ENCODE results near the gene GSTA4. TPM values are rescaled to one million over a fixed set of nuclear protein-coding genes. Genes with fewer than 3 reads are reported as not detected.

Gene GSTA4
- total RNA-seq, 1 experiment from 2014 or later, result 5.3 TPM

DNA sequence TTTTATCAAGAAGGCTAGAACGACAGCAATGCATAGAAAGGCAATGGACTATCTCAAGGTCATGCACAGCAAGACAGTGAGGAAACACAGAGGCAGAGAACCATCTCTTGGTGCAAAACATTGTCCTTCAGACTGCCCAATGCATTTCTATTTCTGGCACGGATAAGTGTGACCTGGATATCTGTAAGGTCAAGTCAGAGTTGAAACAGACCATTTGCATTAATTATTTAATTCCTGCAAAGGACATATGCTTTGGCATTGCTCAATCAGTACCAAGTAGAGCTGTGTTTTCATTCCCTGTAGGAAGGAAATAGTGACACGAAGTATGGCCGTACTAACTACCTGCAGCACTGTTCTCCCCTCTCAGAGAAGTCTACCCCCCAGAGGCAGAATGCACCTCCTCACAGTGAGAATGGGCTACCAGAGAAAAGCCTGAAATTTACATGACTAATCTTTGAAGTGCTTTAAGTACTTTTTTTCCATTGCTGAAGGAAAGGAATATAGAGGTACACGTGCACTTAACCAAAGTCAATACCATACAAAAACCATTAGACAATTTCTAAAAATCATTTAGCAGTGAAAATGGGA, 32.1 kb upstream of the GSTA4 start:
- CTCF ChIA-PET, result no interaction called here
- TF ChIP-seq, protein P1, sequence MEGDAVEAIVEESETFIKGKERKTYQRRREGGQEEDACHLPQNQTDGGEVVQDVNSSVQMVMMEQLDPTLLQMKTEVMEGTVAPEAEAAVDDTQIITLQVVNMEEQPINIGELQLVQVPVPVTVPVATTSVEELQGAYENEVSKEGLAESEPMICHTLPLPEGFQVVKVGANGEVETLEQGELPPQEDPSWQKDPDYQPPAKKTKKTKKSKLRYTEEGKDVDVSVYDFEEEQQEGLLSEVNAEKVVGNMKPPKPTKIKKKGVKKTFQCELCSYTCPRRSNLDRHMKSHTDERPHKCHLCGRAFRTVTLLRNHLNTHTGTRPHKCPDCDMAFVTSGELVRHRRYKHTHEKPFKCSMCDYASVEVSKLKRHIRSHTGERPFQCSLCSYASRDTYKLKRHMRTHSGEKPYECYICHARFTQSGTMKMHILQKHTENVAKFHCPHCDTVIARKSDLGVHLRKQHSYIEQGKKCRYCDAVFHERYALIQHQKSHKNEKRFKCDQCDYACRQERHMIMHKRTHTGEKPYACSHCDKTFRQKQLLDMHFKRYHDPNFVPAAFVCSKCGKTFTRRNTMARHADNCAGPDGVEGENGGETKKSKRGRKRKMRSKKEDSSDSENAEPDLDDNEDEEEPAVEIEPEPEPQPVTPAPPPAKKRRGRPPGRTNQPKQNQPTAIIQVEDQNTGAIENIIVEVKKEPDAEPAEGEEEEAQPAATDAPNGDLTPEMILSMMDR (IDR thresholded peaks at IDR 0.05; ENCODE audit: unreplicated experiment), result no peak
- Mint-ChIP-seq H3K4me3 (ENCODE audit: unreplicated experiment) (no peak overlapping the region), H3K27ac (ENCODE audit: low read depth, unreplicated experiment) (no peak overlapping the region), H3K36me3 (ENCODE audit: insufficient read depth, unreplicated experiment) (peaks cover 36% of the 10 kb centered on the region), H3K9me3 (ENCODE audit: unreplicated experiment) (no peaks in the 10 kb centered on the region), H3K4me1 (ENCODE audit: insufficient read depth, unreplicated experiment) (no peaks in the 10 kb centered on the region), H3K27me3 (ENCODE audit: insufficient read depth, unreplicated experiment) (no peaks in the 10 kb centered on the region)
- BruUV-seq (replicated peaks), result no TSS peak
- DNase-seq (ENCODE audit: unreplicated experiment), result no peak
- POLR2A ChIA-PET, result no interaction called here
- intact Hi-C loops (cut with micrococcal nuclease), result no loop called here

- H3K4me3 Mint-ChIP-seq (ENCODE audit: unreplicated experiment), result no peak overlapping the region
- H3K9me3 Mint-ChIP-seq (ENCODE audit: unreplicated experiment), result no peaks in the 10 kb centered on the region
- intact Hi-C loops (cut with micrococcal nuclease), result no loop called here
- H3K27ac Mint-ChIP-seq (ENCODE audit: low read depth, unreplicated experiment), result no peak overlapping the region
- no peaks in the 10 kb centered on the region for H3K27me3 Mint-ChIP-seq (ENCODE audit: insufficient read depth, unreplicated experiment)
- TF ChIP-seq, protein P1 (IDR thresholded peaks at IDR 0.05; ENCODE audit: unreplicated experiment), result no peak
- BruUV-seq (replicated peaks), result no TSS peak
- ChIA-PET CTCF (interaction anchor here (0.6 kb wide), 1 partner anchor 81 kb away, joined by 3 read pairs; no protein-coding TSS in a partner anchor), POLR2A (interaction anchor here (1.0 kb wide), 1 partner anchor 95 kb away, joined by 3 read pairs; no protein-coding TSS in a partner anchor)
- peaks cover 31% of the 10 kb centered on the region for H3K36me3 Mint-ChIP-seq (ENCODE audit: insufficient read depth, unreplicated experiment)
- no peak for DNase-seq (ENCODE audit: unreplicated experiment)
- peaks cover under 1% of the 10 kb centered on the region for H3K4me1 Mint-ChIP-seq (ENCODE audit: insufficient read depth, unreplicated experiment)
These were observed 31.4 kb upstream of the GSTA4 start for GRCh38 chr6:53026526-53026925.

DNA sequence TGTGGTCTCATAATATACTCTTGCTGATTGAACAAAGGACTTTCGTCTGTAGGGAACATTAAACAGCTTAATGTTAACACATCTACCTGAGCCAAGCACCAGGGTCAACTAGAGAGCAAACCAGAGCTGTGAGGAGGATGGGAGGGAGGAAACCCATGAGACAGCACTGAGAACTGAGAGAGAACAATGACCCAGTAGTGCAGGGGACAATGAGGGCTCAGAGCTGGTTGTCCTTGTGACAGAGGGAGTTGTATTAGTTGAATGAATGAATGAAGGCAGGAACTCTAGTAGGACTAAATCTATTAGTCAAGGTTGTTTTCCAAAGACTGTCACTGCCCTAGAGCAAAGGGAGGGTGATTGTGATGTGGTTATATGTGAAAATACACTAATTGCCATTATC, 28.2 kb upstream of the GSTA4 start:
- DNase-seq (ENCODE audit: unreplicated experiment), result no peak
- ChIA-PET CTCF (interaction anchor here (0.6 to 1.0 kb wide), 2 partner anchors 16 to 462 kb away, joined by 3 to 4 read pairs; no protein-coding TSS in a partner anchor), POLR2A (no interaction called here)
- TF ChIP-seq, protein P1 (IDR thresholded peaks at IDR 0.05; ENCODE audit: unreplicated experiment), result no peak
- H3K9me3 Mint-ChIP-seq (ENCODE audit: unreplicated experiment), result no peaks in the 10 kb centered on the region
- peaks cover 5% of the 10 kb centered on the region for H3K4me1 Mint-ChIP-seq (ENCODE audit: insufficient read depth, unreplicated experiment)
- intact Hi-C loops (cut with micrococcal nuclease), result no loop called here
- H3K27ac Mint-ChIP-seq (ENCODE audit: low read depth, unreplicated experiment), result no peak overlapping the region
- no TSS peak for BruUV-seq (replicated peaks)
- no peak overlapping the region for H3K4me3 Mint-ChIP-seq (ENCODE audit: unreplicated experiment)
- no peaks in the 10 kb centered on the region for H3K27me3 Mint-ChIP-seq (ENCODE audit: insufficient read depth, unreplicated experiment)
- peaks cover 19% of the 10 kb centered on the region for H3K36me3 Mint-ChIP-seq (ENCODE audit: insufficient read depth, unreplicated experiment)

- CTCF ChIA-PET, result interaction anchor here (0.7 kb wide), 1 partner anchor 1724 kb away, joined by 4 read pairs; no protein-coding TSS in a partner anchor
- peaks cover 13% of the 10 kb centered on the region for H3K36me3 Mint-ChIP-seq (ENCODE audit: insufficient read depth, unreplicated experiment)
- TF ChIP-seq, protein P1 (IDR thresholded peaks at IDR 0.05; ENCODE audit: unreplicated experiment), result no peak
These were observed 25.1 kb upstream of the GSTA4 start for GRCh38 chr6:53020005-53020744.

More at GRCh38 chr6:53020005-53020744, 25.1 kb upstream of the GSTA4 start:
- no peaks in the 10 kb centered on the region for H3K27me3 Mint-ChIP-seq (ENCODE audit: insufficient read depth, unreplicated experiment)
- no peak overlapping the region for H3K4me3 Mint-ChIP-seq (ENCODE audit: unreplicated experiment)
- DNase-seq (ENCODE audit: unreplicated experiment), result no peak
- peaks cover 6% of the 10 kb centered on the region for H3K4me1 Mint-ChIP-seq (ENCODE audit: insufficient read depth, unreplicated experiment)
- POLR2A ChIA-PET, result interaction anchor here (0.6 kb wide), 1 partner anchor 80 kb away, joined by 3 read pairs; no protein-coding TSS in a partner anchor
- H3K27ac Mint-ChIP-seq (ENCODE audit: low read depth, unreplicated experiment), result no peak overlapping the region
- BruUV-seq (replicated peaks), result no TSS peak
- intact Hi-C loops (cut with micrococcal nuclease), result no loop called here
- H3K9me3 Mint-ChIP-seq (ENCODE audit: unreplicated experiment), result no peaks in the 10 kb centered on the region
